GM19372 (cell line): ENCODE data around the gene GRIK4.
A peak's percentile ranks its signal among the peaks of the same experiment; 100 is the strongest.
"Not testable (repeated sequence)": the region's sequence is repeated elsewhere in the genome, so short reads cannot be mapped to it uniquely, and the experiment has no call there.

ENCODE experiments used
- ATAC-seq: cut with Tn5 transposase; IDR thresholded peaks from one replicate; pipeline ENCODE4 v1.9.1; 2021; ENCODE audit warnings: mild to moderate bottlenecking, low read depth, moderate library complexity; ENCODE audit not compliant: unreplicated experiment

Gene GRIK4, protein sequence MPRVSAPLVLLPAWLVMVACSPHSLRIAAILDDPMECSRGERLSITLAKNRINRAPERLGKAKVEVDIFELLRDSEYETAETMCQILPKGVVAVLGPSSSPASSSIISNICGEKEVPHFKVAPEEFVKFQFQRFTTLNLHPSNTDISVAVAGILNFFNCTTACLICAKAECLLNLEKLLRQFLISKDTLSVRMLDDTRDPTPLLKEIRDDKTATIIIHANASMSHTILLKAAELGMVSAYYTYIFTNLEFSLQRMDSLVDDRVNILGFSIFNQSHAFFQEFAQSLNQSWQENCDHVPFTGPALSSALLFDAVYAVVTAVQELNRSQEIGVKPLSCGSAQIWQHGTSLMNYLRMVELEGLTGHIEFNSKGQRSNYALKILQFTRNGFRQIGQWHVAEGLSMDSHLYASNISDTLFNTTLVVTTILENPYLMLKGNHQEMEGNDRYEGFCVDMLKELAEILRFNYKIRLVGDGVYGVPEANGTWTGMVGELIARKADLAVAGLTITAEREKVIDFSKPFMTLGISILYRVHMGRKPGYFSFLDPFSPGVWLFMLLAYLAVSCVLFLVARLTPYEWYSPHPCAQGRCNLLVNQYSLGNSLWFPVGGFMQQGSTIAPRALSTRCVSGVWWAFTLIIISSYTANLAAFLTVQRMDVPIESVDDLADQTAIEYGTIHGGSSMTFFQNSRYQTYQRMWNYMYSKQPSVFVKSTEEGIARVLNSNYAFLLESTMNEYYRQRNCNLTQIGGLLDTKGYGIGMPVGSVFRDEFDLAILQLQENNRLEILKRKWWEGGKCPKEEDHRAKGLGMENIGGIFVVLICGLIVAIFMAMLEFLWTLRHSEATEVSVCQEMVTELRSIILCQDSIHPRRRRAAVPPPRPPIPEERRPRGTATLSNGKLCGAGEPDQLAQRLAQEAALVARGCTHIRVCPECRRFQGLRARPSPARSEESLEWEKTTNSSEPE

DNA sequence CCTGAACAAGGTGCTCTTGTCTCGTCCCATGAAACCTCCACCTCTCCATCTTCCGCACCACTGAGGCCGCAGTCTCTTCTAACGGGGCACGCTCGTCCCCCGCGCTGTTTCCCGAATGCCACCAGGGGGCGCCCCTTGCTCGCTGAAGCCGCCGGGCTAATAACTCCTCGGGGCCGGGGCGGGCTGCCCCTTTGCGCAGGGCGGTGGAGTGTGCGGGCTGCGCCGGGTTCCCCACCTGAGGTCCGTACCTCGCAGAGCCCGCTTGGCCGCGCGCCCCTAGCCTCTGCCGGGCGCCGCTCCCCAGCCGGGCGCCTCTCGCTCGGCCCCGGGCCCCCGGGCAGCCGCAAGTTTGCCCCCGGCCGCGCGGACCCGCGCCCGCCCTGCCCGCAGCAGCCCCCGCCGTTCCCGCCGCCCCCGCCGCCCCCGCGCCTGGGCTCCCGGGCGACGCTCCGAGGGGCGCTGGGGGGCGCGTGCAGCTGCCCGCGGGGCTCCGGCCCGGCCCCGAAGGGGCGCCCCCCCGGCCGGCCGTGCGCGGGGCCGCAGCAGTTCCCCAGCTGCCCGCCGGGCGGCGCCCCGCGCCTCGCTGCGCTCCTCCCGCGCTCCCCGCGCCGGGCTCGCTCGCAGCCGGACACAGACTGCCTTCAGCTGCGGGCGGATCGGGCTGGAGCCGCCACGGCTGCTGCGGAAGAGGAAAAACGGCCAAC is at the start of gene GRIK4:
TSS of gene GRIK4 (plus strand) at position 633 of the 704 bp plus-strand sequence. CDS start 148,571 bp downstream, outside the sequence.
- peak; percentile 95 for ATAC-seq

DNA sequence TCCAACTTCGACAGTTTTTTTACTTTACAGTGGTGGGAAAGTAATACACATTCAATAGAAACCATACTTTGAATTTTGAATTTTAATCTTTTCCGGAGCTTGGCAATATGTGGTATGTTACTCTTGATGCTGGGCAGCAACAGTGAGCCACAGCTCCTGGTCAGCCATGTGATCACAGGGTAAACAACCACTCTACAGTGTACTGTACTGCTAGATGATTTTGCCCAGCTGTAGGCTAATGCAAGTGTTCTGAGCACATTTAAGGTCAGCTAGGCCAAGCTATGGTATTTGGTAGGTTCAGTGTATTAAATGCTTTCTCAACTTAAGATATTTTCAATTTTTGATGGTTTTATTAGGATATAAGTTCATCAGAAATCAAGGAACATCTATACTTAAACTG is 48.7 kb upstream of the GRIK4 start:
- no peak for ATAC-seq

DNA sequence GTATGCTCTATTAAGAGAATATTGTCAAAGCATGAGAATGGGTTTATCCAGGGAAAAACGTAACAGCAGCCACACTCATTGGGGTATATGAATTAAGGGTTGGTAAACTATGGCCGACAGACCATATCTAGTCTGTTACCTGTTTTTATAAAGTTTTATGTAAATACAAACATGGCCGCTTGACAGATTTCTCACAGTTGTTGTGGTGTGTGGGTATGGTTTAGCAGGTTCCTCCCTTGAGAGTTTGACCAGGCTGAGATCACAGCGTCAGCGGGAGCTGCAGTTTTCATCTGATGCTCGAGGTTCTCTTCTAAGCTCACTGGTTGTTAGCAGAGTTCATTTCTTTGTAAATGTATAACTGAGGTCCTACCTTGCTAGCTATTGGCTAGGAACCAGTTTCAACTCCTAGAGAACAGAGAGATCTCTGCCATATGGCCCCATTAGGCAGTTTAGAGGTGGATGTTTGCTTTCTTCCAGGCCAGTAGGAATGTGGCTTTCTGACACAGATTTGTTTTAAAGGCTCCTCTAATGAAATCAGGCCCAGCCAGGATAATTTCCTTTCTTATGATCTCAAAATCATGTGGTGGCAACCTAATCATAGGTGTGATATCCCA is 45.5 kb upstream of the GRIK4 start:
- no peak for ATAC-seq

- no peak for ATAC-seq
Observed at GRCh38 chr11:120467627-120468026, 43.9 kb upstream of the GRIK4 start.

DNA sequence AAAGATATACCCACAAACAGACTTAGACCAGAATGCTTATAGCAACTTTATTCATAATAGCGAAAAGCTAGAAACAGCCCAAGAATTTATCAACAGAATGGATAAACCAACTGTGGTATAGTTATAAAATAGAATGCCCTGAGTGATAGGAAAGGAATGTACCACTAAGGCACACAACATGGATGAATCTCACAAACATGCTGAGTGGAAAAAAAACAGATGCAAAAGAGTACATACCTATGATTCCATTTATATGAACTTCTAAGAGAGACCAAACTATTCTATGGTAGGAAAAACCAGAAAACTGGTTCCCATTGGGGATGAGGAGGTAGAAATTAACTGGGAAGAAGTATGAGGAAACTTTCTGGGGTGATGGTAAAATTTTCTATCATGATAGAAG is 40.4 kb upstream of the GRIK4 start:
- no peak for ATAC-seq

GRCh38 chr11:120471994-120472393 is 39.6 kb upstream of the GRIK4 start:
- no peak for ATAC-seq

GRCh38 chr11:120473503-120473902 is 38.0 kb upstream of the GRIK4 start:
- no peak for ATAC-seq

GRCh38 chr11:120482149-120482548 is 29.4 kb upstream of the GRIK4 start:
- ATAC-seq: no peak

DNA sequence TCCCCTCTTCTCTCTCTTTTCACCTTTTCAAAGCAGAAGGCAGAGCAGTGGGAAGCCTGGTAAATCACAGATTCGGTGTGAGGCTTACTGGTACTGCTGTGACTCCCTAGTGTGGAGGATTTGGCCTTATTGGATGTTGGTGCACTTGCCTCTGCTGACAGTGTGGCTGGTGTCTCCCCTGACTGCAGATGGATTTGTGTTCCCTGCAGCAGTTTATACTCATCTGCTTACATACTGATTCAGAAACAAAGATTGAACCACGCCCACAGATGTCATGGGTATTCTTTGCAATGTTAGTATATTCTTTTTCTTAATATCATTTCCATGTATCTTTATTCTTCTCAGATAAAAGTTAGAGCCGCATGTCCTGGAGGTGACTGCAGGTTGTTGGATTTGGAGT is 26.8 kb upstream of the GRIK4 start:
- no peak for ATAC-seq

DNA sequence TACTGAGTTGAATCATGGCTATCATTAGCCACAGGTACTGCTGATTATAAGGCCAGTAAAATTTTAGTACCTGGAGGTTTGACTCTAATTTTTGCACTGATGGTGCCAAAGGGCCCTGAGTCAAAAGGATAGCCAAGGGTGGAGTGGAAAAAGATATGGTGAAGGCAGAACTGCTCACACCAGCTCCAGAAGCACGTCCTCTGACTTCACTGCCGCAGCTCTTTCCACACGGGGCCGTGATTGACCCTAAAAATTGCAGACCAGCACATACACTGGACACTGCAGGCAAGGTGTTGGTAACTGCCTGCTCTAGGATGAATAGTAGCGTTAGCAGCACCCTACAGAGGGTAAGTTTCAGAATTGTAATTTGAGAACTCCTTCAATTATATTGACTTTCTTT is 25.4 kb upstream of the GRIK4 start:
- no peak for ATAC-seq

GRCh38 chr11:120489799-120490198 is 21.7 kb upstream of the GRIK4 start:
- ATAC-seq: no peak

DNA sequence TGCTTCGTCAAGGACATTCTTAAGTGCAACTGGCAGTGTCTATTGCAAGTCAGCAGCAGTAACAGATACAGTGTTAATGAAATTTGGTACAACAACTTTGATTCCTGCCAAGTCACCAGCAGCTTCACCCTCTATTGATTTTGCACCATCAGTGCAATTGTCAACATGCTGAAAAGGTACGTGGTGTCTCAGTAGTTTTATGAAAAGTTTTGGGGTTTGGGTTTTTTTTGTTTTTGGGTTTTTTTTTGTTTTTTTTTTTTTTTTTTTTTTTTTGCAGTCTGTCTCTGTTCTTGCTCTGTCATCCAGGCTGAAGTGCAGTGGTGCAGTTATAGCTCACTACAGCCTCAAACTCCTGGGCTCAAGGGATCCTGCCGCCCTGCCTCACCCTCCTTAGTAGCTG is 19.1 kb upstream of the GRIK4 start:
- no peak for ATAC-seq

DNA sequence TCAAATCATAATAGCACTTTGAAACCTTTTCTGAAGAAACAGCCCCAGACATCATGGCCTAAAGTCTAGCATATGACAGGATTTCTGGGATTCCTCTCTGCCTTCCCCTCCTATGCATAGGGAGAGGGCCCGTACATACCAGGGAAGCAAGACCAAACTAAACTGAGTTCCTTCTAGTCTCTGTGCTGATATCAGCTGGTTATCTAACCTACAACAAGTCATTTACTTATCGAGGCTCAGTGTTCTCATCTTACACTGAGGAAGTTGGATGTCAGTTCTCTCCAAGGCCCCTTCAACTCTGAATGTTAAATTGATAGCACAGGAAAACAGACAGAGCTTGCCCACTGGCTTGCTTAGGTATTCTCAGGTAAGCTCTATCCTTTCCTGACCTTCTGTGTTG is 17.0 kb upstream of the GRIK4 start:
- ATAC-seq: no peak

DNA sequence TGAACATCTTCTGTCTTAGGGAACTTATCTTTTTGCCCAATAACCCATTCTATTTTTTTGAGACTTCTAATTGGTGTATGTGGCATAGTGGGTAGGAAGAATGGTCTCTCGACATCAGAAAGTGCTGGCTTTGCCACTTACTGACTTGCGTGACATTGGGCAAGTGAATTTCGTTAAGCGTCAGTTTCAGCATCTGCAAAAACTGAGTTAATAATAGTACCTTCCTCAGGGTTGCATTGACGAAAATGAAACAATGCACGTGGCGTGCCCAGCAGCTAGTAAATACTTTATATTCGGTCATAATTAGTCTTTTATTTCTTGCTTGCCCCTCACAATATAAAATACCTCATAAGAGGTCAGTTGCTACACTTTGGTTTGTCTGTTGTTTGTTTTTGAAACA is 12.5 kb upstream of the GRIK4 start:
- no peak for ATAC-seq

DNA sequence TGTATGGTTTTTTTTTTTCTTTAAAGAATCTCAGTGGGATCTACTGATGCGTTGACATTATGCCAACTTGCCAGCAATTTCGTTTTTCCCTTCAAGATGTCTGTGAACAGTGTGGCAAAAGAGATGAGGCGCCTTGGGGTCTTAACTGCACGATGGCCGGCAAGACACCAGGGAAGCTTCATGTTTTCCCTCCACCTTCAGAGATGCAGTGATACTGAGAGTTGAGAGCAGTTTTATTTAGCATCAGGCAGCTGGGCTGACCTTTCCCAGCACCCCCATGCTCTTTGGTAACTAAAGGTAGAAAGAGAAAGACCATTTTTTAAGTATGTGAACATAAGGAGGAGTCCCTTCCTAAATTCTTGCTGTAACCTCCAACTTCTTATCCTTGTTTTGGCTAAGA is 11.7 kb upstream of the GRIK4 start:
- no peak for ATAC-seq

DNA sequence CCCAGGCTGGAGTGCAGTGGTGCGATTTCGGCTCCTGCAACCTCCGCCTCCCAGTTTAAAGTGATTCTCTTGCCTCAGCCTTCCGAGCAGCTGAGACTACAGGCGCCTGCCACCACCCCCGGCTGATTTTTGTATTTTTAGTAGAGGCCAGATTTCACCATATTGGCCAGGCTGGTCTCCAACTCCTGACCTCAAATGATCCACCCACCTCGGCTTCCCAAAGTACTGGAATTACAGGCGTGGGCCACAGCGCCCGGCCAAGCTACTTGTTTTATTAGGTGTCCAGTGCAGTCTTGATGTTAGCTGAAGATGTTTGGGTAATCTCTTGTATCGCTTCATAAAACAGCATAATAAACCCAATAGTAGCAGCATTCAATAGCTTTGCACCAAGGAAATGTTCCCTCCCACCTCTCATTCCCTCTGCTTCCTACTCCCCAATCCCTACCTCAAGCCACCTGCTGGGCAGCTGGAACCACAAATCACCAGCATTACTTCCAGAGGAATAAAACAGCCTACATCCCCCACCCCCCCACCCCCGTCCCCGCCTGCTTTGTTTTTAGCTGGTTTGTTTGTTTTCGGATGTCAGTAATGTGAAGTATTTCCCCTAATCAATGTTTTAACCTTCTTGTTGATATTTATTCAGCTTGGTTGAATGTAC is 11.0 kb upstream of the GRIK4 start:
- ATAC-seq: no peak

DNA sequence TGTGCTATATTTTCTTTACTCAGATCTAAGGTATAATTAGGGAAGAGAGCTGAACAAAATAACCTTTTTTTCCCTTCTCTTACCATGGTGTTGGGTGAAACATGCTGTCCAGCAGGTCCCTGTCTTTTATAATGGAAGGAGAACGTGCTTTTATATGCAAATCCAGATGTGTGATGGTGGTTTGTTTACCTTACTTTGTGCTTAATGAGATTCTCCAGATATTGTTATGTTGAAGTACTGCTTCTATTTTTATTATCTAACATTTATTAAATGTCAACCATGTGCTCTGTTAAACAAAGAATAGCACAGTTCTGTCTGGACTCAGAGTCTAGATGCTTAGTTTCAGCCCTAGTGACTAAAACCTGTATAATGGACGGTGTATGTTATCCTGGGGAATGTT is 10.1 kb upstream of the GRIK4 start:
- no peak for ATAC-seq

DNA sequence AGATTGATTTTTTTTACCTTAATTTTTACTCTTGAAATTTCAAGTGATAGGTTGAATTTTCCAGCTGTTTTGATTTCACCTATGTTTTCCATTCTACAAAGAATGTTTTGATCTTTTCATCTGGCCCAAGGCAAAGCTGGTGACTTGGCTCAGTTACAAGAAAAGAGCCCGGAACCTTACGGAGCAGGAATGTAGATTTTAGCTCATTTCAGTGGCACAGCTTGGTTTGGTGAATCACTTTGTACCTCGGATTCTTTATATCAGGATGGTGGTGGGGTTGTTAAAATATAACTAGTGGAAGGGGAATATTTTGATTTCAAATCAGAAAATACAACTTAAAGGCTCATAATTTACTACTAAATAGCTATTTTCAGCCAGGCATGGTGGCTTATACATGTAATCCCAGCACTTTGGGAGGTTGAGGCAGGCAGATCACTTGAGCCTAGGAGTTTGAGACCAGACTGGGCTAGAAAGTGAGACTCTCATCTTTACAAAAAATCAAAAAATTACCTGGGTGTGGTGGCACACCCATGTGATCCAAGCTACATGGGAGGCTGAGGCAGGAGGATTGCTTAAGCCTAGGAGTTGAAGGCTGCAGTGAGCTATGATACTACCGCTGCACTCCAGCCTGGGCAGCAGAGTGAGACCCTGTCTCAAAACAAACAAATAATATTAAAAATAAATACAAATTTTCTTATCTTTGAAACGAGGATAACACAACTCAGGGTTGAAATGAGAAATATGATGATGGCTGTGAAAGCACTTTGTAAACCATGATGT is 9.4 kb upstream of the GRIK4 start:
- no peak for ATAC-seq

DNA sequence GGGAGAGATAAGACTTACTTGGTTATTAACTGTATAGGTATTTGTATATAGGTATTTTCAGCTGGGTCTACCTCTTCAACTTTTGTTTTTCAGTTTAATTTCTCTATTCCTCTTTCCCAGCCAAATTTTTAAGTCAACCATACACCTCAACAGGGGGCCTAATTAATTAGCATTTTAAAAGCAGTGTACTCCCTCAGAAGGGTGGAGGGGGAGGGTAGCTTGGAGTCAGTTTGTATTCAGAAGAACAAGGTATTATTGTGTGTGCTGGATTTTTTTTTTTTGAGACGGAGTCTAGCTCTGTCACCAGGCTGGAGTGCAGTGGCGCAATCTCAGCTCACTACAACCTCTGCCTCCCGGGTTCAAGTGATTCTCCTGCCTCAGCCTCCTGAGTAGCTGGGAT is 8.0 kb upstream of the GRIK4 start:
- ATAC-seq: not testable (repeated sequence)
